ENCODE data around the gene RPL37A.

RPL37A gene

DNA sequence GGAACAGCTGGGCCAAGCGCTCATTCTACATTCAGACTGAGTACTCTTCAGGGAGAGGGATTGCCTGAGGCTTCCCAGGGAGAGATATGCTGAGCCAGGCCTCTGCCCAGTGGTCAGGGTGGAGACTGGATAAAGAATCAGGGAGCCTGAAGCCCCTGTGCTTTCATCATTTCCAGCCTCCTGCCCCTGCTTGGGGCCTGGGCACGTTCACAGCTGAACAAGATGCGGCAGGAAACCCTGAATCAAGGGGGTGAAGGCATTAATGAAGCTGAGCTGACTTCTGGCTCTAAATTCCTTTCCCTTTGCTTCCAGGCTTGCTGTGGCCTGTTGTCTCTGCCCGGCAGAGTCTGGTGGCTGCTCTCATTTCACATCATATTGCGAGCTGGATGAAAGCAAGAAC, 35.0 kb downstream of the RPL37A start:
- no peak for TF ChIP-seq ZFP3 (CRISPR knock-in tag; IDR thresholded peaks at IDR 0.05)
- no peak for TF ChIP-seq ZFP30 (CRISPR knock-in tag; IDR thresholded peaks at IDR 0.05)
- TF ChIP-seq GLIS3 (CRISPR knock-in tag; IDR thresholded peaks at IDR 0.05), result no peak
- no peak for TF ChIP-seq CSDC2 (CRISPR knock-in tag; IDR thresholded peaks at IDR 0.05)
- TF ChIP-seq, protein P1, sequence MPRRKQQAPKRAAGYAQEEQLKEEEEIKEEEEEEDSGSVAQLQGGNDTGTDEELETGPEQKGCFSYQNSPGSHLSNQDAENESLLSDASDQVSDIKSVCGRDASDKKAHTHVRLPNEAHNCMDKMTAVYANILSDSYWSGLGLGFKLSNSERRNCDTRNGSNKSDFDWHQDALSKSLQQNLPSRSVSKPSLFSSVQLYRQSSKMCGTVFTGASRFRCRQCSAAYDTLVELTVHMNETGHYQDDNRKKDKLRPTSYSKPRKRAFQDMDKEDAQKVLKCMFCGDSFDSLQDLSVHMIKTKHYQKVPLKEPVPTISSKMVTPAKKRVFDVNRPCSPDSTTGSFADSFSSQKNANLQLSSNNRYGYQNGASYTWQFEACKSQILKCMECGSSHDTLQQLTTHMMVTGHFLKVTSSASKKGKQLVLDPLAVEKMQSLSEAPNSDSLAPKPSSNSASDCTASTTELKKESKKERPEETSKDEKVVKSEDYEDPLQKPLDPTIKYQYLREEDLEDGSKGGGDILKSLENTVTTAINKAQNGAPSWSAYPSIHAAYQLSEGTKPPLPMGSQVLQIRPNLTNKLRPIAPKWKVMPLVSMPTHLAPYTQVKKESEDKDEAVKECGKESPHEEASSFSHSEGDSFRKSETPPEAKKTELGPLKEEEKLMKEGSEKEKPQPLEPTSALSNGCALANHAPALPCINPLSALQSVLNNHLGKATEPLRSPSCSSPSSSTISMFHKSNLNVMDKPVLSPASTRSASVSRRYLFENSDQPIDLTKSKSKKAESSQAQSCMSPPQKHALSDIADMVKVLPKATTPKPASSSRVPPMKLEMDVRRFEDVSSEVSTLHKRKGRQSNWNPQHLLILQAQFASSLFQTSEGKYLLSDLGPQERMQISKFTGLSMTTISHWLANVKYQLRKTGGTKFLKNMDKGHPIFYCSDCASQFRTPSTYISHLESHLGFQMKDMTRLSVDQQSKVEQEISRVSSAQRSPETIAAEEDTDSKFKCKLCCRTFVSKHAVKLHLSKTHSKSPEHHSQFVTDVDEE (CRISPR knock-in tag; IDR thresholded peaks at IDR 0.05), result no peak
- TF ChIP-seq, protein P2, sequence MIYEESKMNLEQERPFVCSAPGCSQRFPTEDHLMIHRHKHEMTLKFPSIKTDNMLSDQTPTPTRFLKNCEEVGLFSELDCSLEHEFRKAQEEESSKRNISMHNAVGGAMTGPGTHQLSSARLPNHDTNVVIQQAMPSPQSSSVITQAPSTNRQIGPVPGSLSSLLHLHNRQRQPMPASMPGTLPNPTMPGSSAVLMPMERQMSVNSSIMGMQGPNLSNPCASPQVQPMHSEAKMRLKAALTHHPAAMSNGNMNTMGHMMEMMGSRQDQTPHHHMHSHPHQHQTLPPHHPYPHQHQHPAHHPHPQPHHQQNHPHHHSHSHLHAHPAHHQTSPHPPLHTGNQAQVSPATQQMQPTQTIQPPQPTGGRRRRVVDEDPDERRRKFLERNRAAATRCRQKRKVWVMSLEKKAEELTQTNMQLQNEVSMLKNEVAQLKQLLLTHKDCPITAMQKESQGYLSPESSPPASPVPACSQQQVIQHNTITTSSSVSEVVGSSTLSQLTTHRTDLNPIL (CRISPR knock-in tag; IDR thresholded peaks at IDR 0.05; ENCODE audit: low read depth), result no peak
- no peak for TF ChIP-seq CSRNP3 (CRISPR knock-in tag; IDR thresholded peaks at IDR 0.05)
- no peak for TF ChIP-seq ARNTL (CRISPR knock-in tag; IDR thresholded peaks at IDR 0.05; ENCODE audit: borderline replicate concordance, low read depth)
- TF ChIP-seq ZNF8 (CRISPR knock-in tag; IDR thresholded peaks at IDR 0.05), result no peak
- TF ChIP-seq TCF4 (CRISPR knock-in tag; IDR thresholded peaks at IDR 0.05; ENCODE audit: borderline replicate concordance), result no peak
- TF ChIP-seq SNAI2 (CRISPR knock-in tag; IDR thresholded peaks at IDR 0.05), result no peak
- TF ChIP-seq ESRRG (CRISPR knock-in tag; IDR thresholded peaks at IDR 0.05), result no peak
- no peak for TF ChIP-seq ISL1 (CRISPR knock-in tag; IDR thresholded peaks at IDR 0.05)
- TF ChIP-seq, protein P3, sequence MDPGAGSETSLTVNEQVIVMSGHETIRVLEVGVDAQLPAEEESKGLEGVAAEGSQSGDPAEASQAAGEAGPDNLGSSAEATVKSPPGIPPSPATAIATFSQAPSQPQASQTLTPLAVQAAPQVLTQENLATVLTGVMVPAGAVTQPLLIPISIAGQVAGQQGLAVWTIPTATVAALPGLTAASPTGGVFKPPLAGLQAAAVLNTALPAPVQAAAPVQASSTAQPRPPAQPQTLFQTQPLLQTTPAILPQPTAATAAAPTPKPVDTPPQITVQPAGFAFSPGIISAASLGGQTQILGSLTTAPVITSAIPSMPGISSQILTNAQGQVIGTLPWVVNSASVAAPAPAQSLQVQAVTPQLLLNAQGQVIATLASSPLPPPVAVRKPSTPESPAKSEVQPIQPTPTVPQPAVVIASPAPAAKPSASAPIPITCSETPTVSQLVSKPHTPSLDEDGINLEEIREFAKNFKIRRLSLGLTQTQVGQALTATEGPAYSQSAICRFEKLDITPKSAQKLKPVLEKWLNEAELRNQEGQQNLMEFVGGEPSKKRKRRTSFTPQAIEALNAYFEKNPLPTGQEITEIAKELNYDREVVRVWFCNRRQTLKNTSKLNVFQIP (CRISPR knock-in tag; IDR thresholded peaks at IDR 0.05; ENCODE audit: borderline replicate concordance, low read depth), result no peak
- no peak for TF ChIP-seq OSR1 (CRISPR knock-in tag; IDR thresholded peaks at IDR 0.05)
- no peak for TF ChIP-seq BACH2 (CRISPR knock-in tag; IDR thresholded peaks at IDR 0.05; ENCODE audit: borderline replicate concordance)
- no peak for ATAC-seq

DNA sequence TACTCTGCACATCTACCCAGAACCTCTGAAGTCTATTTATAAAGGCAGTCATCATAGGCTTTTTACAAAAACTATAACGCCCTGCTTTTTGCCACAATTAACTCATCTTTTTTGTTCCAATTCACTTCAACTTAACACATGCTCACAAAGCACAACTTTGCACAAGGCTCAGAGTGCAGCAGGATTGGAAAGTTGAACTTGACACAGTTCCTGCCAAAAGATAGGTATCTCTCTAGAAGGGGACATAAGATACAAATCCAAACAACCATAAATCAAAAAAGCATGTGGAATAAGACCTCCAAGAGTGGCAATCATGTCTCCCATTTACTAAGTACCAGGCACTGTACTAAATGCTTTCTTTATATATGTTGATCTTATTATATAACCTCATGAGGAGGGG, 36.2 kb downstream of the RPL37A start:
- no peak for ATAC-seq
- no peak for TF ChIP-seq CSRNP3 (CRISPR knock-in tag; IDR thresholded peaks at IDR 0.05)
- TF ChIP-seq, protein P2 (CRISPR knock-in tag; IDR thresholded peaks at IDR 0.05; ENCODE audit: low read depth), result no peak
- TF ChIP-seq, protein P3 (CRISPR knock-in tag; IDR thresholded peaks at IDR 0.05; ENCODE audit: borderline replicate concordance, low read depth), result no peak
- TF ChIP-seq CSDC2 (CRISPR knock-in tag; IDR thresholded peaks at IDR 0.05), result no peak
- TF ChIP-seq ZFP30 (CRISPR knock-in tag; IDR thresholded peaks at IDR 0.05), result no peak
- TF ChIP-seq TCF4 (CRISPR knock-in tag; IDR thresholded peaks at IDR 0.05; ENCODE audit: borderline replicate concordance), result no peak
- TF ChIP-seq, protein P1 (CRISPR knock-in tag; IDR thresholded peaks at IDR 0.05), result no peak
- TF ChIP-seq GLIS3 (CRISPR knock-in tag; IDR thresholded peaks at IDR 0.05), result no peak
- no peak for TF ChIP-seq ZFP3 (CRISPR knock-in tag; IDR thresholded peaks at IDR 0.05)
